Activated CD4-positive, alpha-beta T cell treated with anti-CD3 and anti-CD28 coated beads, Interleukin-2, amount 10 ng/mL, durations not matched to agents 7 days and 5 days (primary cell): ENCODE results near the gene DHX35. TPM values are rescaled to one million over a fixed set of nuclear protein-coding genes. Genes with fewer than 3 reads are reported as not detected.
A peak's percentile ranks its signal among the peaks of the same experiment; 100 is the strongest.

ENCODE experiments used
- CTCF ChIA-PET: fragments of 350-600 bp; sonication (Branson Sonifier 250); formaldehyde crosslinking; loops from one replicate; lab custom pipeline; 2021; ENCODE audit warnings: antibody characterized with exemption; lab: Charles Lee
- POLR2A ChIA-PET: fragments of 350-600 bp; sonication (Branson Sonifier 250); formaldehyde crosslinking; loops from one replicate; lab custom pipeline; 2021; ENCODE audit warnings: antibody characterized with exemption; lab: Charles Lee
- DNase-seq: peaks from one replicate; pipeline ENCODE4 v3.0.0-alpha.2; 2020
- H3K27ac Mint-ChIP-seq: one replicate; pipeline ENCODE4 v1.8.0; 2021; ENCODE audit warnings: mild to moderate bottlenecking, moderate library complexity, mixed read lengths
- H3K27me3 Mint-ChIP-seq: one replicate; pipeline ENCODE4 v1.8.0; 2021; ENCODE audit warnings: mixed read lengths
- H3K36me3 Mint-ChIP-seq: one replicate; pipeline ENCODE4 v1.8.0; 2021; ENCODE audit warnings: low read depth, mixed read lengths
- H3K4me1 Mint-ChIP-seq: one replicate; pipeline ENCODE4 v1.8.0; 2021; ENCODE audit warnings: mixed read lengths
- H3K4me3 Mint-ChIP-seq: one replicate; pipeline ENCODE4 v1.8.0; 2021; ENCODE audit warnings: mild to moderate bottlenecking, moderate library complexity, mixed read lengths
- H3K9me3 Mint-ChIP-seq: one replicate; pipeline ENCODE4 v1.8.0; 2021; ENCODE audit warnings: mixed read lengths
- total RNA-seq, 2 experiments: library from RNA; stranded (reverse); gene quantifications; one replicate each; pipeline ENCODE4 v1.2.3, GENCODE V29; 2021

DHX35 gene
- total RNA-seq, 2 experiments from 2014 or later = 8.8 to 10.3 TPM

- peaks cover 13% of the 10 kb centered on the region for H3K36me3 Mint-ChIP-seq
- ChIA-PET CTCF (interaction anchor here (2.9 kb wide), 1 partner anchor 9 kb away, joined by 11 read pairs; no protein-coding TSS in a partner anchor), POLR2A (no interaction called here)
- DNase-seq = no peak
- H3K9me3 Mint-ChIP-seq = no peaks in the 10 kb centered on the region
- H3K27me3 Mint-ChIP-seq = no peaks in the 10 kb centered on the region
- H3K4me1 Mint-ChIP-seq = no peaks in the 10 kb centered on the region
- H3K27ac Mint-ChIP-seq = no peak overlapping the region
- H3K4me3 Mint-ChIP-seq = no peak overlapping the region
These were observed 78.0 kb downstream of the DHX35 start for GRCh38 chr20:39040116-39040515.

GRCh38 chr20:39041067-39041466 lies 78.9 kb downstream of the DHX35 start:
- no peak overlapping the region for H3K4me3 Mint-ChIP-seq
- H3K27ac Mint-ChIP-seq = no peak overlapping the region
- no peaks in the 10 kb centered on the region for H3K9me3 Mint-ChIP-seq
- POLR2A ChIA-PET = no interaction called here
- H3K36me3 Mint-ChIP-seq = peaks cover 9% of the 10 kb centered on the region
- CTCF ChIA-PET = interaction anchor here (2.9 kb wide), 1 partner anchor 8 kb away, joined by 11 read pairs; no protein-coding TSS in a partner anchor
- no peaks in the 10 kb centered on the region for H3K27me3 Mint-ChIP-seq
- no peak for DNase-seq
- no peaks in the 10 kb centered on the region for H3K4me1 Mint-ChIP-seq

DNA sequence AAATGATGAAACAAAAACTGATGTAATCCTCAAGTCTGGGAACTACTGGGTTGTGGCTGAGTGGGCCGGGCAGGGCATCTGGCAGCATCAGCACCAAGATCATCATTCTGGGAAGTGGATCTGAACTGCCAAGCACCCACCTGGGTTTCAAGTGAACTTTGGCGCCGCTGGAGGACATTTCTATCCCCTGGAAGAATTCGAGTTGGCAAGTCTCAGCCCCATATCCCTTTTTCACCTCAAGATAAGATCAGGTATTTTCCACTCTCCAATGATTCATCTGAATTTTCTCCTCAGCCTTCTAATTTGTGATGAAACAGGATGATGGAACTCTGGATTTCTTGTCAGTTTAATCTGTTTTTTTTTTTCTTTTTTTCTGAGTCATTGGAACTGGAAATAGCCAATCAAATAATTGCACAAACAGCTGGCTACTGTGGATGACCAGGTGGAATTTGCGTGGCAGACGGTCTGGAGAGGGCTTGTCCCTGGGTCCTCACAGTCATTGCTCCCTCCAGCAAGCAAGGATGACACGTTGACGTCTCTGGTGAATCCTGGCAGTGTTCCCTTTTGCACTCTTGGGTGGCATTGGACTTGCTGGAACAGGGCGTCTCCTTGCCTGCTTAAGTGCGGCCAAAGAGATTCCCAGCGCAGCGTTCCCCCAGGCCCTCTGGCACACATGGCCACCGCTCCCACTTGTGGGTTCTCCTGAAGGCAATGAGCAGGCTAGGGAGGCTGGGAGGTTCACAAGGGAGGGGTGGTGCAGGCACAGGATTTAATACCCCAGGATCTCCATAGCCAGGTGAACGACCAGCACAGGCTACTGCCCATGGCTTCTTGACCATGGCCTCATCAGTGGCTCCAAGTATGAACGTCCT lies 80.4 kb downstream of the DHX35 start:
- ChIA-PET CTCF (no interaction called here), POLR2A (no interaction called here)
- peaks cover 9% of the 10 kb centered on the region for H3K36me3 Mint-ChIP-seq
- no peaks in the 10 kb centered on the region for H3K9me3 Mint-ChIP-seq
- no peaks in the 10 kb centered on the region for H3K4me1 Mint-ChIP-seq
- H3K27ac Mint-ChIP-seq = no peak overlapping the region
- no peak for DNase-seq
- H3K4me3 Mint-ChIP-seq = no peak overlapping the region
- H3K27me3 Mint-ChIP-seq = no peaks in the 10 kb centered on the region

DNA sequence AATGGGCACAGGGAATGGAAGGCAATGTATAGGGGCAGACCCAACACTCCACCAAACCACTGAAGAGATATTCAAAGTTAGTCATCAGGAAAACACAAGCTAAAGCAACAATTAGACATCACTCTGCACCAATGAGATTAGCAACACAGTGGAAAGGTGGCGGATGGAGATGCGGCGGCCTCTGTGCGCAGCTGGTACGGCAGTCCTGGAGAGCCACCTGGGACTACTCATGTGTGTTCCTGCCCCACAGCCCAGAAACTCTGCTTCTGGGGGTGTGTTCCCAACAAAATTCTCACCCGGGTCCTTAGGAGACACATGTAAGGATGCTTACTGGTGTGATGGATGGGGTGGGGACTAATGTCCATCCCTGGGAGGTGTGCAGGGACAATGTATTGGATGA lies 82.4 kb downstream of the DHX35 start:
- H3K9me3 Mint-ChIP-seq = no peaks in the 10 kb centered on the region
- H3K27me3 Mint-ChIP-seq = no peaks in the 10 kb centered on the region
- POLR2A ChIA-PET = no interaction called here
- H3K27ac Mint-ChIP-seq = no peak overlapping the region
- CTCF ChIA-PET = interaction anchor here (0.6 to 1.2 kb wide), 3 partner anchors 9 to 213 kb away, joined by 3 to 4 read pairs (median 4); no protein-coding TSS in a partner anchor
- DNase-seq = no peak
- peaks cover 4% of the 10 kb centered on the region for H3K36me3 Mint-ChIP-seq
- H3K4me3 Mint-ChIP-seq = no peak overlapping the region
- peaks cover 4% of the 10 kb centered on the region for H3K4me1 Mint-ChIP-seq

DNA sequence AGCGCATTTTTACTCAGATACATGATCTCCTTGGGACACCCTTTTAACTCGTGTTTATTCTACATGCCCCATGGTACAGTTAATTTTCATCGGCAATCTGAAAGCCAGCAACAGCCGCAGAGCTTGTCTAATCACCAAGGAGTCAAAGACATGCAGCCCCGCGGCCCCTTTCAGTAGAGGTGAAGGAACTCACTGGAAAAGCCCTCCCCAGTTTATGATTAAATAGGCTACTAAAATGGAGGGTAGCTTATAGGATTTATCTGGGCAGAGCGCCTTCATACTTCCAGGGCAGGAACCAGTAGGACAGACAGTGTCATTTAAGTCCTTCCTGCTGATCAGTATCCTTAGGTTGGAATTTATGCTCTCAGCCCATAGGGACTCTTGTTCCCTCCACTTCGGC lies 83.5 kb downstream of the DHX35 start:
- Mint-ChIP-seq H3K4me3 (no peak overlapping the region), H3K9me3 (no peaks in the 10 kb centered on the region), H3K27me3 (no peaks in the 10 kb centered on the region), H3K27ac (no peak overlapping the region), H3K4me1 (peaks cover 11% of the 10 kb centered on the region), H3K36me3 (no peaks in the 10 kb centered on the region)
- DNase-seq = no peak
- CTCF ChIA-PET = interaction anchor here (1.2 to 2.3 kb wide), 3 partner anchors 12 to 119 kb away, joined by 4 to 8 read pairs (median 5); partner anchors contain the start of gene FAM83D
- POLR2A ChIA-PET = no interaction called here

GRCh38 chr20:39047417-39047985 lies 85.4 kb downstream of the DHX35 start:
- ChIA-PET CTCF (interaction anchor here (1.2 to 4.0 kb wide), 8 partner anchors 10 to 414 kb away, joined by 3 to 41 read pairs (median 5); partner anchors contain the start of genes DHX35 and FAM83D), POLR2A (no interaction called here)
- H3K27me3 Mint-ChIP-seq = no peaks in the 10 kb centered on the region
- H3K27ac Mint-ChIP-seq = no peak overlapping the region
- no peaks in the 10 kb centered on the region for H3K9me3 Mint-ChIP-seq
- H3K4me3 Mint-ChIP-seq = no peak overlapping the region
- no peak for DNase-seq
- peaks cover 14% of the 10 kb centered on the region for H3K4me1 Mint-ChIP-seq
- H3K36me3 Mint-ChIP-seq = no peaks in the 10 kb centered on the region

DNA sequence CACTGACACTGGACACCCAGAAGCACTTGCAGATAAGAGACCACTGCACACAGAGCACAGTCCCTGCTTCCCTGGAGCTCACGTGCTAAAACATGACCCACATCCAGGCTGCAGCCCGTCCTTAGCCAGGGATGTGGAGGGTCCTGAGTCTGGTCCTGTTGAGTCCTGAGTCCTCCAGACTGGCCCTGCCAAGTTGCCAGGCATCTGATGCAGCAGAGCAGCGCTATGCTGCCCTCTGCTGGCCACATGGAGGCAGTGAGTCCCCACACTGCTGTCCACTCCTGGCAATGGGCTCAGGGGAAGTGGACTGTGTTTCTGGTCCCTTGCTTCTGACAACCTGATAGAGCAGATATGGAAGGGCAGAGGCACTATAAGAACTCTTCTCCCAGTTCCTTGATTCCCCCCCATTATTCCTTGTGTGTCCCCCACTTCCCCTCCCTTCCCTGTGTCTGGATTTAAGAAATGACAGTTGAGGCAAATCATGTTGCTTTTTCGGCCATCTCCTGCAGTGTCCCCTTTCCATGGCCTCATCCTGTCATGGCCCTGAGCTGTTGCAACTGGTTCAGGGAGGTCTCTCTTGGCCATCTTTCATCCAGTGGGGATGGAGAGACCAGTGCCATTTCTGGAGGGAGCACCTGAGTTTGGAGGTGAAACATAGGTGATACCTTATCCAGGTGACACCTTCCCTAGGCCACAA lies 86.0 kb downstream of the DHX35 start:
- Mint-ChIP-seq H3K9me3 (no peaks in the 10 kb centered on the region), H3K4me1 (peaks cover 14% of the 10 kb centered on the region), H3K27ac (no peak overlapping the region), H3K36me3 (no peaks in the 10 kb centered on the region), H3K4me3 (no peak overlapping the region), H3K27me3 (peaks cover 3% of the 10 kb centered on the region)
- DNase-seq = peak; percentile 75
- CTCF ChIA-PET = interaction anchor here (0.6 to 4.0 kb wide), 19 partner anchors 9 to 503 kb away, joined by 3 to 41 read pairs (median 4); partner anchors contain the start of genes DHX35 and FAM83D
- POLR2A ChIA-PET = no interaction called here

DNA sequence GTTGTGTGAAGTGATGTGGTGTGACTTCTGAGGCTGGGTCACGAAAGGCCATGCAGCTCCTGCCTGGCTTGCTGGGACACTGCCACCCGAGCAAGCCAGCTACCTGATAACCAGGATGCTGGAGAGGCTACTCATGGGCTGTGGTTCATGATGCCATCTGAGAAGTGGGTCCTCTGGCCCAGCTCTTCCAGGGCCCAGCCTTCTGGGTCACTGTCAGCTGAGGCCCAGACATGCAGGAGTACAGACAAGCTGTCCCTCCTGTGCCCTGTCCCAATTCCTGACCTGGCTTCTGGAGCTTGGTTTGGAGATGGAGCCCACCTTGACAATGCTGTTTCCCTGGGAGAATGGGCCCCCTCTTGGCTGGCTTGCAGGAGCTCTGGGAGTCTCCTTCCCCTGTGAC lies 87.0 kb downstream of the DHX35 start:
- Mint-ChIP-seq H3K4me3 (peak overlapping the region; percentile 73), H3K27ac (no peak overlapping the region), H3K4me1 (peaks cover 14% of the 10 kb centered on the region), H3K27me3 (peaks cover 3% of the 10 kb centered on the region), H3K36me3 (no peaks in the 10 kb centered on the region), H3K9me3 (no peaks in the 10 kb centered on the region)
- ChIA-PET POLR2A (no interaction called here), CTCF (interaction anchor here (0.9 to 4.0 kb wide), 17 partner anchors 10 to 504 kb away, joined by 3 to 41 read pairs (median 6); partner anchors contain the start of genes DHX35 and FAM83D)
- DNase-seq = no peak

DNA sequence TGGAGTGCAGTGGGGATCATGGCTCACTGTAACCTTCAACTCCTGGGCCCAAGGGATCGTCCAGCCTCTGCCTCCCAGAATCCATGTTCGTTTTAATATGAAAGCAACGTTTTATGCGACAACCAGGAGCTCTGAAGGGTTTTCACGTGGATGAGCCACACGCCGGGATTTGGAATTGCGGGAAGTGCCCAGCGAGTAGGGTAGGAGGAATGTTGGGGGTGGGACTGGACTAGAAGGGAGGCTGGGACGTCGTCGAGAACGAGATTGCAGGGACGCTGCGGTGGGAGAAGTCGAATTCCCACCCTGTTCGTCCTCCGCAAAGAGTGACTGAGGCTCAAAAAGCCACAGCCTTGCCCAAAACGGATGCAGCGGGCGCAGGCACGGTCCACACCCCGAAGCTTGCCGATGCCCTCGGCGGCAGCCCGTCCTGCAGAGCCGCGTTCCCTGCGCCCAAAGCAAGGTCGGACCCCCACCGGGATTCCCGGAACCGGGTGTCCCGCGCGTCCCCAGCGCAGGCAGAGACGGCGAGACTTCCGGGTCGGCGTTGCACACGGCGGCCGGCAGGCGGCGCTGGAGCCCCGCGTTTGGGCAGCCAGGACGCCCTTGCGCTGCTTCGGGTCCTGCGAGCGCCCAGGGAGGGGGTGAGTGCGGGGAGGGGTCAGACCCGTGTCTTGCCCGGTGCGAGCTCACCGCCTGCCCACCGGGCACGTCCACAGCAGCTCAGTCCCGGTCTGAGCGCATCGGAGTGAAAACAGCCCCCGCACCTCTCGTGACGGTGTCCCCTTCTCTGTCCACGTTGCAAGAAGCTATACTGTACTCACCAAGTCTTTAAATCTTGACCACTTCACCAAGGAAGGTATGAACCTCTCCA lies 87.8 kb downstream of the DHX35 start:
- POLR2A ChIA-PET = no interaction called here
- H3K27me3 Mint-ChIP-seq = peaks cover 3% of the 10 kb centered on the region
- H3K27ac Mint-ChIP-seq = peak overlapping the region; percentile 78
- no peaks in the 10 kb centered on the region for H3K36me3 Mint-ChIP-seq
- H3K4me3 Mint-ChIP-seq = peak overlapping the region; percentile 73
- H3K9me3 Mint-ChIP-seq = no peaks in the 10 kb centered on the region
- DNase-seq = peak; percentile 78
- peaks cover 14% of the 10 kb centered on the region for H3K4me1 Mint-ChIP-seq
- CTCF ChIA-PET = interaction anchor here (1.0 to 4.0 kb wide), 15 partner anchors 10 to 407 kb away, joined by 3 to 41 read pairs (median 7); partner anchors contain the start of genes DHX35 and FAM83D

DNA sequence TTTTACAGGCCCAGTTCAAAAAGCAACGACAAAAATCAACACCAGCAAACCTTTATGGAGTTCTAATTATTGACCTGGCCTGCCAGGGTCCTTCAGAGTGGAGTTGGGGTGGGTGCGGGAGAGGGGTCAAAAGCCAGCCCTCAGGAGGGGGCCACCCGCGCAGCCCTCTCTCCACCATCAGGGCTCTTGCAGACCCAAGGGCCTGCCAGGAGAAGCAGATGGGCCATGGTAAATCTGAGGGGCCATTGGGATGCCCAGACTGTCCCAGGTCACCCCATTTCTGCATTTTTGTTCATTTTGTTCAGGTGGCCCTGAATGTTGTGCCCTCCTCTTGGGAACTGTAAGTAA lies 88.4 kb downstream of the DHX35 start:
- no peaks in the 10 kb centered on the region for H3K9me3 Mint-ChIP-seq
- POLR2A ChIA-PET = no interaction called here
- H3K4me3 Mint-ChIP-seq = peak overlapping the region; percentile 73
- CTCF ChIA-PET = interaction anchor here (1.2 to 4.0 kb wide), 11 partner anchors 16 to 407 kb away, joined by 3 to 41 read pairs (median 7); partner anchors contain the start of genes DHX35 and FAM83D
- peaks cover 14% of the 10 kb centered on the region for H3K4me1 Mint-ChIP-seq
- no peaks in the 10 kb centered on the region for H3K36me3 Mint-ChIP-seq
- peaks cover 3% of the 10 kb centered on the region for H3K27me3 Mint-ChIP-seq
- H3K27ac Mint-ChIP-seq = peak overlapping the region; percentile 50
- DNase-seq = no peak

GRCh38 chr20:39052676-39053075 lies 90.5 kb downstream of the DHX35 start:
- Mint-ChIP-seq H3K4me1 (peaks cover 14% of the 10 kb centered on the region), H3K36me3 (no peaks in the 10 kb centered on the region), H3K4me3 (no peak overlapping the region), H3K27ac (no peak overlapping the region), H3K27me3 (peaks cover 3% of the 10 kb centered on the region), H3K9me3 (no peaks in the 10 kb centered on the region)
- DNase-seq = no peak
- ChIA-PET CTCF (no interaction called here), POLR2A (no interaction called here)

GRCh38 chr20:39057143-39057542 lies 95.0 kb downstream of the DHX35 start:
- Mint-ChIP-seq H3K27ac (no peak overlapping the region), H3K27me3 (peaks cover 3% of the 10 kb centered on the region), H3K4me3 (no peak overlapping the region), H3K9me3 (no peaks in the 10 kb centered on the region), H3K36me3 (no peaks in the 10 kb centered on the region), H3K4me1 (no peaks in the 10 kb centered on the region)
- POLR2A ChIA-PET = no interaction called here
- CTCF ChIA-PET = interaction anchor here (0.6 to 1.5 kb wide), 3 partner anchors 52 to 1729 kb away, joined by 3 read pairs; partner anchors contain the start of gene FAM83D
- no peak for DNase-seq
